GM23248 (cell line): ENCODE measurements around the gene FGF21. TPM values are rescaled to one million over a fixed set of nuclear protein-coding genes. Genes with fewer than 3 reads are reported as not detected.

Experiments
- DNase-seq: peaks from one replicate; pipeline ENCODE4 v3.0.0-alpha.2; 2015
- H2AFZ ChIP-seq: fragments of 200-600 bp; sonication (generic); 2 replicates; pipeline ENCODE4 v1.6.1; 2016; ENCODE audit warnings: antibody characterized with exemption
- H3F3A ChIP-seq: fragments of 200-600 bp; sonication (generic); 2 replicates; pipeline ENCODE4 v1.6.1; 2016; ENCODE audit warnings: mild to moderate bottlenecking, antibody characterized with exemption, mixed run types; ENCODE audit not compliant: insufficient read depth
- H3K27ac ChIP-seq: fragments of 200-600 bp; sonication (generic); 2 replicates; pipeline ENCODE4 v1.5.1; 2016; ENCODE audit warnings: mild to moderate bottlenecking
- H3K27me3 ChIP-seq: fragments of 200-600 bp; sonication (generic); replicated peaks from 2 replicates; pipeline ENCODE4 v1.6.1; 2016; ENCODE audit warnings: mild to moderate bottlenecking; ENCODE audit not compliant: insufficient read depth
- H3K36me3 ChIP-seq: fragments of 200-600 bp; sonication (generic); 2 replicates; pipeline ENCODE4 v1.6.1; 2016; ENCODE audit warnings: low read depth, mild to moderate bottlenecking
- H3K4me1 ChIP-seq: fragments of 200-600 bp; sonication (generic); 2 replicates; pipeline ENCODE4 v1.6.1; 2016; ENCODE audit warnings: mild to moderate bottlenecking; ENCODE audit not compliant: insufficient read depth
- H3K4me2 ChIP-seq: fragments of 200-600 bp; sonication (generic); one replicate; pipeline ENCODE4 v1.6.1; 2016; ENCODE audit warnings: mild to moderate bottlenecking; ENCODE audit not compliant: unreplicated experiment
- H3K4me3 ChIP-seq: fragments of 200-600 bp; sonication (generic); 2 replicates; pipeline ENCODE4 v1.5.1; 2016; ENCODE audit warnings: mild to moderate bottlenecking
- H3K79me2 ChIP-seq: fragments of 200-600 bp; sonication (generic); 2 replicates; pipeline ENCODE4 v1.6.1; 2016; ENCODE audit warnings: mild to moderate bottlenecking; ENCODE audit not compliant: insufficient read depth
- H3K9ac ChIP-seq: fragments of 200-600 bp; sonication (generic); 2 replicates; pipeline ENCODE4 v1.6.1; 2016; ENCODE audit warnings: mild to moderate bottlenecking
- H3K9me2 ChIP-seq: fragments of 200-600 bp; sonication (generic); 2 replicates; pipeline ENCODE4 v1.6.1; 2016; ENCODE audit warnings: mixed run types, mild to moderate bottlenecking, moderate library complexity; ENCODE audit not compliant: insufficient read depth
- H3K9me3 ChIP-seq: fragments of 200-600 bp; sonication (generic); one replicate; pipeline ENCODE4 v1.6.1; 2017; ENCODE audit warnings: low read depth
- H4K20me1 ChIP-seq: fragments of 200-600 bp; sonication (generic); 2 replicates; pipeline ENCODE4 v1.6.0; 2016; ENCODE audit not compliant: insufficient read depth
- EZH2 ChIP-seq: fragments of 200-600 bp; sonication (generic); IDR thresholded peaks from 2 replicates; pipeline ENCODE4 v1.6.1; 2018; ENCODE audit warnings: antibody characterized with exemption, mild to moderate bottlenecking; ENCODE audit not compliant: insufficient read depth, poor library complexity, severe bottlenecking
- EZH2phosphoT487 ChIP-seq: fragments of 200-600 bp; sonication (generic); IDR thresholded peaks from 2 replicates; pipeline ENCODE4 v1.6.1; 2018; ENCODE audit warnings: antibody characterized with exemption, moderate library complexity, mild to moderate bottlenecking, low read depth; ENCODE audit not compliant: insufficient read depth
- WGBS, 2 experiments: methylation state at CpG; one replicate each; pipeline ENCODE4 v1.1.6; 2015 to 2017; ENCODE audit warnings: low lambda C conversion rate in 2 of 2, low coverage in 1 of 2; ENCODE audit errors: missing lambda C conversion rate in 2 of 2; 5-methylcytosine and 5-hydroxymethylcytosine counted together
- in situ Hi-C: fragments of 300-500 bp; cut with MboI; formaldehyde crosslinking; loops from 2 replicates; pipeline ENCODE4 v1.15.0; 2020
- polyA plus RNA-seq: library from polyadenylated mRNA; unstranded; fragments of >200 nt; fragmentation: Nextera tagmentation; extraction: Ambion mirVana; gene quantifications from 2 replicates; pipeline ENCODE4 v1.2.1, GENCODE V29; 2016
- total RNA-seq: library from RNA; depleted of rRNA; stranded (reverse); fragments of >200 nt; shearing (Covaris generic); gene quantifications from 2 replicates; pipeline ENCODE4 v1.2.3, GENCODE V29; 2014

Gene FGF21
- total and polyA plus RNA-seq, 2 experiments from 2014 or later = not detected

GRCh38 chr19:48740164-48740972, 15.0 kb upstream of the FGF21 start, which contains the start of gene RASIP1:
TSS of gene RASIP1 (minus strand) at chr19:48740610. CDS start at chr19:48740282, 328 bp downstream.
- Histone ChIP-seq H3K36me3 (no peaks in the 10 kb centered on the region), H3K4me3 (no peak within 1 kb of the TSS), H3K27ac (no peak within 1 kb of the TSS), H3F3A (peaks cover 4% of the 10 kb centered on the region; the same call in 1 of the 2 replicates), H2AFZ (peak within 1 kb of the TSS; percentile 56), H3K4me1 (no peaks in the 10 kb centered on the region), H3K9me3 (no peaks in the 10 kb centered on the region), H3K9ac (no peak within 1 kb of the TSS), H3K79me2 (no peaks in the 10 kb centered on the region), H3K4me2 (no peak within 1 kb of the TSS), H4K20me1 (no peaks in the 10 kb centered on the region), H3K9me2 (no peaks in the 10 kb centered on the region), H3K27me3 (peaks cover 2% of the 10 kb centered on the region; the same call in 1 of the 2 replicates)
- WGBS, 2 experiments = 59 to 68% methylated on average over 24 to 27 of the region's 27 CpGs
- TF ChIP-seq EZH2 (no peak), EZH2phosphoT487 (no peak)
- in situ Hi-C loops = no loop called here
- DNase-seq = no peak

DNA sequence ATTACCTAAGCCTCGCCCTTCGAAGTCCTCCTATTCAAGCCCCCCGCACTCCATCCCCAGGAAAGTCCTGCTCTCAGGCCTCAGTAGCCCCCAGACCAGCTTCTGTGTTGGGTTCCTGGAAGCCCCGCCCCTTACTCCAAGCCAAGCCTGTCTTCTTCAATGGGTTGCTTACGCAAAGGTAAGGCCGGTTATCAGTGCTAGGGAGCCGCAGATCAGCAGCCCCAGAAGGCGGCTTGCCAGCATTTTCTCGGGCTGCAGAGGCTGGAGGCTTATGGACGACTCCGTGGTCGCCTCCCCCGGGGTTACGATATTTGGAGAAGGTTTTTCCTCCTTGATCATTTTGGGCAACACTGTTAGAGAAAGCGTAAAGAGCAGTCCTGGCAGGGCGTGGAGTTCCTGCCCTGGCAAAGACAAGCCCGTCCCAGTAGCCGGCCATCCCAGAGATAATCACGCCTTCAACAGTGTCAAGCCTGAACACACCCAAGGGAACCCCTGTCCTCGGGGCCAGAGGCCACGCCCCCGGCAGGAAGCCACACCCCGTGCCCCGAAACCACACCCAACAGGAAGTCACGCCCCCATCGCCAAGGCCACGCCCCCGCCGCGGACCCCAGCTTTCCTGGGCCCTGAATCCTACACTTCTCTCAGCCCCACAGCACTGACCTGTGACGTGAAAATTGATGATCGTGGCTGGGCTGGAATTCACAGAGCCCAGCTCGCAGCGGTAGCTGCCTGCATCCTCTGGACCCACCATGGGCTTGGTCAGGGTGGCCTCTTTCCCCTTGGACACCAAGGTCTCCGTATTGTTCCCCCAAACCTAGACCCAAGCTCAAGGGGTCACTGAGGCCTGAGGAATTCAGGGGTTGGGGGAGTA, 14.0 kb upstream of the FGF21 start:
- Histone ChIP-seq H2AFZ (no peak overlapping the region), H3K4me3 (no peak overlapping the region), H3K9me3 (no peaks in the 10 kb centered on the region), H3K27me3 (no peaks in the 10 kb centered on the region), H3K27ac (no peak overlapping the region), H3K9ac (no peak overlapping the region), H3K4me1 (no peaks in the 10 kb centered on the region), H4K20me1 (no peaks in the 10 kb centered on the region), H3F3A (peaks cover 4% of the 10 kb centered on the region; the same call in 1 of the 2 replicates), H3K4me2 (no peak overlapping the region), H3K79me2 (no peaks in the 10 kb centered on the region), H3K36me3 (no peaks in the 10 kb centered on the region), H3K9me2 (no peaks in the 10 kb centered on the region)
- TF ChIP-seq EZH2 = no peak
- TF ChIP-seq EZH2phosphoT487 = no peak
- DNase-seq = peak; percentile 33
- in situ Hi-C loops = no loop called here
- 59 to 61% methylated on average over 29 to 32 of the region's 35 CpGs for WGBS, 2 experiments

- H3K4me3 ChIP-seq = no peak overlapping the region
- no peak overlapping the region for H3K4me2 ChIP-seq
- peaks cover 4% of the 10 kb centered on the region; the same call in 1 of the 2 replicates for H3F3A ChIP-seq
- no peaks in the 10 kb centered on the region for H3K4me1 ChIP-seq
- in situ Hi-C loops = no loop called here
- H4K20me1 ChIP-seq = no peaks in the 10 kb centered on the region
- H3K79me2 ChIP-seq = no peaks in the 10 kb centered on the region
- H3K36me3 ChIP-seq = no peaks in the 10 kb centered on the region
- no peak overlapping the region for H2AFZ ChIP-seq
- H3K27me3 ChIP-seq = no peaks in the 10 kb centered on the region
- no peaks in the 10 kb centered on the region for H3K9me2 ChIP-seq
- no peak overlapping the region for H3K27ac ChIP-seq
- H3K9ac ChIP-seq = no peak overlapping the region
- no peak for DNase-seq
- no peaks in the 10 kb centered on the region for H3K9me3 ChIP-seq
- TF ChIP-seq EZH2phosphoT487 (no peak), EZH2 (no peak)
- WGBS, 2 experiments = 80 to 86% methylated on average over 11 of the region's 11 CpGs
Measured at GRCh38 chr19:48742096-48742495, 13.2 kb upstream of the FGF21 start.

DNA sequence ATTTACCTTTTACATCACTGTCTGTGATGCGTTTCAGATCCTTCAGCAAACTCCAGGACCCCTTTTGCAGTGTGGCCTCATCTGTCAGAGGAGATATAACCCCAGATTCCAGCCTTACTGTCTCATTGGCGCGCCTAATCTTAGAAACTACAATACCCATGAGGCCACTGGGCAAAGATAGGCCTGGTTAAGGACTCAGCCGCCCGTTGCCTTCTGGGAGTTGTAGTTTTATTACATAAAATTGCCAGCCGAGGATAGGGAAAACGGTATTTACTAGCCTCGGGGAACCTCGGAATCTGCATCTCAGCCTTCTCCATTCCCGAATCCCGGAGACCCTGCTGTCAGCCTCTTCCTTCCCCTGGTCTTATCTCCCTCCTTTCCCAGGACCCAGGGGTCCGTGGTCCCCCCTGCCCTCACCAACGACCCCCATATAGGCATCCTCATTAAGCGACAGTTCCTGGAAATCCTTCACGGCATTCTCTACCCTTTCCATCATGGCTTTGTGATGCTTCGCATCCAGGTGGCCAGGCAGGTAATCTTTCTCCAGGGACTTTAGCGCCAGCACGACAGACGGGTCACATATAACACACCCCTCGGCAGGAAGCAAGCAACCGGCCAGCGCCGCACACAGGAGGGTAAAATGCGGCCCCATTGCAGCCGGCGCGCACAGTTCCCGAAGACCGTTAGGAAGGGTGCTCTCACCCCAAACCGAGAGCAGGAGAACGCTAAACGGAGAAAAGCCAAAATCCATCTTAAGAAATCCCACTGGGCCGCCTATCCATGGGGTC, 9.9 kb upstream of the FGF21 start:
- Histone ChIP-seq H3K9me3 (no peaks in the 10 kb centered on the region), H3K79me2 (no peaks in the 10 kb centered on the region), H2AFZ (peak overlapping the region; percentile 63), H3K27me3 (0 out of 2 replicates have a peak, but pooled peaks cover 4% of the 10 kb centered on the region), H3F3A (no peaks in the 10 kb centered on the region), H3K4me1 (no peaks in the 10 kb centered on the region), H3K9ac (no peak overlapping the region), H3K4me3 (no peak overlapping the region), H3K27ac (no peak overlapping the region), H3K36me3 (no peaks in the 10 kb centered on the region), H3K4me2 (no peak overlapping the region), H3K9me2 (no peaks in the 10 kb centered on the region), H4K20me1 (no peaks in the 10 kb centered on the region)
- in situ Hi-C loops = no loop called here
- 9 to 10% methylated on average over 33 of the region's 33 CpGs for WGBS, 2 experiments
- TF ChIP-seq EZH2phosphoT487 (no peak), EZH2 (no peak)
- peak; percentile 90 for DNase-seq
